GM12873 (cell line): Measurements from ENCODE around the gene LRBA.

ENCODE experiments used
- CTCF ChIP-seq: IDR thresholded peaks from 2 replicates; pipeline ENCODE4 v1.5.1; 2012; ENCODE audit warnings: low read depth, mild to moderate bottlenecking, moderate library complexity, low read length, control low read depth; ENCODE audit not compliant: insufficient read depth; ENCODE audit errors: missing control alignments

The LRBA gene

GRCh38 chr4:150714462-150715438 lies 300.3 kb downstream of the LRBA start:
- TF ChIP-seq CTCF = no peak

DNA sequence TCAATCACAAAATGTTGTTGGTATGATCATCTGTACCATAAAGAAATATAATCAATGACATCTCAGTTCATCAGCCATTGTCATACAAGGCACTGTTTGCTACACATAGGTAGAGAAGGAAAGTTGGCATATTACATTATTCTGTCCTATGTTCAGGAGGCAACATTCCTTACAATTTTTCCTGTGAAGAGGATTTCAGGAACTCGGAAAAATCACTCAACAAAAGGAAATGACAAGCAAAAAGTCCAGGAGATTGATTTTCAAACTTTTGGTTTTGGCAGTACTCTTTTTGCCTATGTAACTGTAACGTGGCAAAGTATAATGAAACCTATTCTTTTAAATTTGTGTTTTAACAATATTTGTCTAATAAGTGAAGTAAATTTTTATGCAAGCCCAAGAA lies 301.8 kb downstream of the LRBA start:
- TF ChIP-seq CTCF = no peak

DNA sequence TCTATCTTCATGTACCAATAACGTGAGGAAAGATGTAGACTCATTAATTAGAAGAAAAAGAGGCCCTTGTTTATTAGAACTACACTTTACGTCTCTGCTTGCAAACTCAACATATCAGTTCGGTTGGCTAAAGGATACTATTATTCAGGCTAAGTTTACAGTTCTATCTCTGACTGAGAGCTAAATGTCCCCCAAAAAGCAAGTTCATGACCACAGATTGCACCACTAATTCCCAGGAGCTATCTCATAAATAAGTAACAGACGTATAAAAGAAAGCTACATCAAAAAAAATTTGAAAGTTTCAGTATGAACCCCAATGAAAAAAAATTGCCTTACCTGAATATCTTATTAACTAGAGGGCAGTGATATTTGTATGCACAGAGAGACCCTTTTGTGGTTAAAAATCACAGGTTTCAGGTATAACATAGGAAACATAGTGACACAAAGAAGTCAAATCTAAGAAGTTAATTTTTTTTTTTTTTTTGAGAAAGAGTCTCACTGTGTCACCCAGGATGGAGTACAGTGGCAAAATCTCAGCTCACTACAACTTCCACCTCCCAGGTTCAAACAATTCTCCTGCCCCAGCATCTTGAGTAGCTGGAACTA lies 304.2 kb downstream of the LRBA start:
- no peak for TF ChIP-seq CTCF

DNA sequence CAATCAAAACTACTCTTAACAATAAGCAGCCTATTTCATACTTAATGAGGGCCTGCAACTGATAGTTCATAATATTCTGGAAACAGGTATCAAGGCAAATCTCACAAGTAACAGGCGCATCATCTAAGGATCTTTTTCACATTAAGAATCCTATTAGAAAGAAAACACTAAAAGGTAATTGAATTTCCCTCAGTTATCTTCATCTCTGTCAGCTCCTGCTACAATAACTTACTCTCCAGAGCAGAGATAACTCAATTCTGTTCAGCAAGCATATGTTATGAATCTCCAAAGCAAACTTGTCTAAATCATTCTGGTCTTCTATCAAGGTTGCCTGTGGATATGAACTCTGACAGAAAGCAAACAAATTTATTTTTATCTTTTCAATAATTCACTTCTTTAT lies 307.1 kb downstream of the LRBA start:
- no peak for TF ChIP-seq CTCF

DNA sequence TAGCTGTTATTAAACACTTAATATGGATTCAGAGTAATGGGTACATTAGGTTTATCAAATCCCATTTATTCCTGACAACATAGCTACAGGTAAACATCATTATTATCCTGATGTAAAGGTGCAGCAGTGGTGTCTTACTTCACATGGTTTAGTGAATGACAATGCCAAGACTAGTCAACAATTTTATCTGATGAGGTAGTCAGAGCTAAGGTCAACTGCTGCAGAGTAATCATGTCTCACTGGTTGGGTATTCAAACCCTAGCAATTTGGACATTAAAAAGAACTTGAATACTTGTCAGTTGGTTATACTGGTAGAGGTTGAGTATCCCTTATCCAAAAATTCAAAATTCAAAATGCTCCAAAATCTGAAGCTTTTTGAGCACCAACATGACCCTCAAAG lies 315.5 kb downstream of the LRBA start:
- TF ChIP-seq CTCF = no peak

DNA sequence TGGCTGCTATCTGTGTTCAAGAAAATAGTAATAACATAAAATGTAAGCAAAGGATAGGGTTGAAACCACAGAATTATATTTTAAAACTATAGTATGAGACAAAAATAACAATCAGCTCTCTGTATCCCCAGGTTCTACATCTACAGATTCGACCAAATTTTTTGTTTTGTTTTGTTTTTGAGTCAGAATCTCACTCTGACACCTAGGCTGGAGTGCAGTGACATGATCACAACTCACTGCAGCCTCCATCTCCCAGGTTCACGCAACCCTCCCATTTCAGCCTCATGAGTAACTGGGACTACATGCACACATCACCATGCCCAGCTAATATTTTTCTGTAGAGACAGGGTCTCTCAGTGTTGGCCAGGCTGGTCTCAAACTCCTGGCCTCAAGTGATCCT lies 319.9 kb downstream of the LRBA start:
- TF ChIP-seq CTCF = no peak

DNA sequence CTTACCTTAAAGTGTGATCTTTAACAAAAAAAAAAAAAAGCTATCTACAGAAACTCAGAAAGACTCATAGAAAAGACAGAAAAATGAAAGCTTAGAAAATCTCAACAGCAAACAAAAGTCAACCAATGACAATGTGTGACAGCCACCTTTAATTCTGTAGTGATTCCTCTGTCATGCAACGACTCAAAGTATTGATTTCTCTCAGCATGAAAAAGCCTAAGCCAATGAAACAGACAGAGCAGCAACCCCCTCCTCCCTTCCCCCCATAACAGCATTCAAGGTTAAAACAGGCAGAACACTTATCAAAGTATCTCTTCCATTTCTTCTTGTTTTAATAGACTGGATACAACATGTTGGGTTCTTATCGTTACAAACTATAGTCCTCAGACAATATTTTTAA lies 320.6 kb downstream of the LRBA start:
- TF ChIP-seq CTCF = no peak
